HEK293 (cell line): ENCODE data around the gene PIGR.

Experiments
- CTCF ChIA-PET: fragments of 350-600 bp; formaldehyde crosslinking; extraction: SDS; loops from one replicate; lab custom pipeline; 2021; ENCODE audit warnings: antibody characterized with exemption; lab: Yijun Ruan, JAX
- POLR2A ChIA-PET: fragments of 300-600 bp; formaldehyde crosslinking; extraction: SDS; loops from one replicate; lab custom pipeline; 2020; ENCODE audit warnings: antibody characterized with exemption, inconsistent platforms; lab: Yijun Ruan, JAX
- H3K27ac ChIP-seq: fragments of 200-500 bp; sonication (Bioruptor generic); 2 replicates; pipeline ENCODE4 v1.5.1; 2014; ENCODE audit warnings: low read depth, low read length, control low read depth, inconsistent platforms; ENCODE audit errors: extremely low read depth
- H3K36me3 ChIP-seq, 2 experiments: fragments of 200-500 bp in 1 of 2; sonication (Bioruptor generic) in 1 of 2; 1 replicate in 1 of 2; 2 replicates in 1 of 2; pipeline ENCODE4 v1.5.1; 2014 to 2017; ENCODE audit warnings: inconsistent platforms in 2 of 2, low read length in 2 of 2; ENCODE audit not compliant: control insufficient read depth in 2 of 2, insufficient read depth in 1 of 2
- H3K4me1 ChIP-seq: fragments of 200-500 bp; sonication (Bioruptor generic); 2 replicates; pipeline ENCODE4 v1.5.1; 2014; ENCODE audit warnings: mild to moderate bottlenecking, low read length, inconsistent platforms; ENCODE audit not compliant: control insufficient read depth, insufficient read depth
- H3K4me3 ChIP-seq: 2 replicates; pipeline ENCODE4 v1.5.1; 2011; ENCODE audit warnings: low read depth, mild to moderate bottlenecking, control low read depth, low read length, moderate library complexity
- H3K9me3 ChIP-seq: fragments of 200-500 bp; sonication (Bioruptor generic); 2 replicates; pipeline ENCODE4 v1.5.1; 2014; ENCODE audit warnings: low read depth, low read length, inconsistent platforms; ENCODE audit not compliant: control insufficient read depth, insufficient read depth
- EGR2 ChIP-seq: fragments of 450-650 bp; formaldehyde crosslinking; IDR thresholded peaks from 2 replicates; pipeline ENCODE4 v1.5.1; 2016; ENCODE audit warnings: low read depth, missing biosample characterization, missing genetic modification characterization
- PRDM10 ChIP-seq: fragments of 450-650 bp; formaldehyde crosslinking; IDR thresholded peaks from 2 replicates; pipeline ENCODE4 v1.5.1; 2016; ENCODE audit warnings: missing biosample characterization, missing genetic modification characterization
- RBAK ChIP-seq: fragments of 450-650 bp; formaldehyde crosslinking; IDR thresholded peaks from 2 replicates; pipeline ENCODE4 v1.5.1; 2016; ENCODE audit warnings: missing biosample characterization, missing genetic modification characterization
- SCRT1 ChIP-seq: fragments of 450-650 bp; formaldehyde crosslinking; IDR thresholded peaks from 2 replicates; pipeline ENCODE4 v1.5.1; 2016; ENCODE audit warnings: missing biosample characterization, missing genetic modification characterization, borderline replicate concordance
- WT1 ChIP-seq: fragments of 450-650 bp; formaldehyde crosslinking; IDR thresholded peaks from 2 replicates; pipeline ENCODE4 v1.5.1; 2016; ENCODE audit warnings: missing biosample characterization, missing genetic modification characterization
- ZBTB10 ChIP-seq: fragments of 450-650 bp; formaldehyde crosslinking; IDR thresholded peaks from 2 replicates; pipeline ENCODE4 v1.5.1; 2016; ENCODE audit warnings: missing biosample characterization, missing genetic modification characterization
- ZBTB6 ChIP-seq: fragments of 450-650 bp; formaldehyde crosslinking; IDR thresholded peaks from 2 replicates; pipeline ENCODE4 v1.5.1; 2017; ENCODE audit warnings: missing biosample characterization, missing genetic modification characterization
- ZNF132 ChIP-seq: fragments of 450-650 bp; formaldehyde crosslinking; IDR thresholded peaks from 2 replicates; pipeline ENCODE4 v1.5.1; 2017; ENCODE audit warnings: missing biosample characterization, missing genetic modification characterization, borderline replicate concordance
- ZNF24 ChIP-seq: fragments of 450-650 bp; formaldehyde crosslinking; IDR thresholded peaks from 2 replicates; pipeline ENCODE4 v1.5.1; 2016; ENCODE audit warnings: missing biosample characterization, missing genetic modification characterization
- ZNF266 ChIP-seq: fragments of 450-650 bp; formaldehyde crosslinking; IDR thresholded peaks from 2 replicates; pipeline ENCODE4 v1.5.1; 2016; ENCODE audit warnings: missing biosample characterization, missing genetic modification characterization, low read depth
- ZNF416 ChIP-seq: fragments of 450-650 bp; formaldehyde crosslinking; IDR thresholded peaks from 2 replicates; pipeline ENCODE4 v1.5.1; 2016; ENCODE audit warnings: missing biosample characterization, missing genetic modification characterization
- ZNF548 ChIP-seq: fragments of 450-650 bp; formaldehyde crosslinking; IDR thresholded peaks from 2 replicates; pipeline ENCODE4 v1.5.1; 2016; ENCODE audit warnings: missing biosample characterization, missing genetic modification characterization
- ZNF600 ChIP-seq: fragments of 450-650 bp; formaldehyde crosslinking; IDR thresholded peaks from 2 replicates; pipeline ENCODE4 v1.5.1; 2016; ENCODE audit warnings: missing biosample characterization, missing genetic modification characterization
- ZNF610 ChIP-seq: fragments of 450-650 bp; formaldehyde crosslinking; IDR thresholded peaks from 2 replicates; pipeline ENCODE4 v1.5.1; 2016; ENCODE audit warnings: missing biosample characterization, missing genetic modification characterization, borderline replicate concordance
- ZNF626 ChIP-seq: fragments of 450-650 bp; sonication (Bioruptor Pico); formaldehyde crosslinking; IDR thresholded peaks from 2 replicates; pipeline ENCODE4 v1.5.1; 2018; ENCODE audit warnings: missing biosample characterization, missing genetic modification characterization, inconsistent platforms
- ZNF777 ChIP-seq: fragments of 450-650 bp; formaldehyde crosslinking; IDR thresholded peaks from 2 replicates; pipeline ENCODE4 v1.5.1; 2017; ENCODE audit warnings: missing biosample characterization, missing genetic modification characterization, borderline replicate concordance
- ZSCAN18 ChIP-seq: fragments of 450-650 bp; formaldehyde crosslinking; IDR thresholded peaks from 2 replicates; pipeline ENCODE4 v1.5.1; 2016; ENCODE audit warnings: missing biosample characterization, missing genetic modification characterization
- ZSCAN23 ChIP-seq: fragments of 450-650 bp; formaldehyde crosslinking; IDR thresholded peaks from 2 replicates; pipeline ENCODE4 v1.5.1; 2016; ENCODE audit warnings: missing biosample characterization, missing genetic modification characterization

The PIGR gene

GRCh38 chr1:206893380-206893779 lies 52.9 kb downstream of the PIGR start (continued):
- peak; percentile 47; the same call in 1 of the 2 replicates for TF ChIP-seq SCRT1 (tag by site-specific recombination)
- TF ChIP-seq EGR2, result no peak
- TF ChIP-seq PRDM10, result 0 out of 2 replicates have a peak, but pooled peaks have one; percentile 41
- no peak for TF ChIP-seq ZNF777

- CTCF ChIA-PET, result interaction anchor here (0.9 to 1.7 kb wide), 5 partner anchors 12 to 27 kb away, joined by 3 to 5 read pairs (median 3); partner anchors contain the start of gene IL20
Observed at GRCh38 chr1:206892351-206892984, 53.8 kb downstream of the PIGR start.

GRCh38 chr1:206891412-206891811 lies 54.9 kb downstream of the PIGR start:
- POLR2A ChIA-PET, result no interaction called here
- Histone ChIP-seq H3K9me3 (no peaks in the 10 kb centered on the region), H3K4me1 (no peaks in the 10 kb centered on the region; the same call in 1 of the 2 replicates), H3K4me3 (no peak overlapping the region), H3K36me3 (no peaks in the 10 kb centered on the region), H3K27ac (no peak overlapping the region)
- no peak for TF ChIP-seq WT1 (tag by site-specific recombination)
- TF ChIP-seq ZNF132 (tag by site-specific recombination), result no peak
- TF ChIP-seq ZNF416 (tag by site-specific recombination), result no peak
- TF ChIP-seq ZBTB6 (tag by site-specific recombination), result no peak
- CTCF ChIA-PET, result interaction anchor here (0.5 kb wide), 2 partner anchors 9 to 158 kb away, joined by 3 read pairs; no protein-coding TSS in a partner anchor

More at GRCh38 chr1:206892351-206892984, 53.8 kb downstream of the PIGR start:
- Histone ChIP-seq H3K36me3 (no peaks in the 10 kb centered on the region), H3K4me1 (no peaks in the 10 kb centered on the region; the same call in 1 of the 2 replicates), H3K4me3 (no peak overlapping the region), H3K27ac (no peak overlapping the region), H3K9me3 (no peaks in the 10 kb centered on the region)
- no peak for TF ChIP-seq ZBTB10 (tag by site-specific recombination)
- TF ChIP-seq ZNF600 (tag by site-specific recombination), result no peak
- TF ChIP-seq ZNF626 (tag by site-specific recombination), result no peak
- TF ChIP-seq ZSCAN18 (tag by site-specific recombination), result no peak
- TF ChIP-seq ZNF24 (tag by site-specific recombination), result no peak
- no peak for TF ChIP-seq ZSCAN23 (tag by site-specific recombination)
- no peak for TF ChIP-seq ZNF266 (tag by site-specific recombination)
- no peak for TF ChIP-seq ZNF548 (tag by site-specific recombination)
- no peak for TF ChIP-seq ZNF610 (tag by site-specific recombination)
- TF ChIP-seq RBAK (tag by site-specific recombination), result no peak
- POLR2A ChIA-PET, result interaction anchor here (1.0 kb wide), 1 partner anchor 17 kb away, joined by 3 read pairs; no protein-coding TSS in a partner anchor
